Measurements from ENCODE around the gene MFRP.

DNA sequence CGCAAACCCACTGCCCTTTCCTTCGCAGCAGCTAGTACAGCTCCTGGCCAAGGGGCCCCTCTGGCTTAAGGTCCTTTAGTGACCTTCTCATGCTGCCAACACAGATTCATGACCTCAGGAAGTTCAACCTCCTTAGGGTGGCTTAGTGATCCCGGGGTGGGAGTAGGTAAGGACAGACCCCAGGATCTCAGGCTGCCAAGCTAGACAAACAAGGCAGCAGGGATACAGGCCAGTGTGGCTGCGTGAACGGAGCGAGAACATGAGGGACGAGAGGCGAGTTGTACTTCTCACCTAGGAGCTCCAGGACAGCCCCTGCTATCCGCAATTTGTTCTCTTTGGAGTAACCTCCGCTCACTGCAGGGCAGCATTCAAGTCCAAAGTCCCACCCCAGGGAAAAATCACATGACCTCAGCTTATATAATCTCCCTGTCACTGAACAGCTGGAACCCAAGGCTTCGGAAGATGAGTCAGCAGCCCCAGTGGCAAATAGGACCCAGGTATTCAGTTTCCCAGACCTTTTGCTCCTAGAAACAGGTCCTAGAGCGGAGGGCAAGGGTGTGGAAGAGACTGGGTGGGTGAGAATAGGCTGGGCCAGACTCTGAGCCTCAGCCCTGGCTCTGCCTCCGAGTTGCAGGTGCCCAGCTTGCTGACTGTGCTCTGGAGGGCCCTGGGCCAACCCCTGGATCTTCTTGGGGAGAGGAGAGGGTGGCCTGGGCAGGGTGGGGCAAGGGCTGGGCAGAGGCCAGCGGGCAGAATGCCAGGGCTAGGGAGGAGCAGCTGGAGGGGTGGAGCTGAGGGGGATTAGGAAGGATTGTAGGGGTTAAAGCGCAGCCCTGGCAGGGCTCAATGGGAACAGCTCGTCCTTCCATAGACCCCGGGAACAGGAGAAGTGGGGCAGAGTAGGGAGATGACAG, 21.9 kb upstream of the MFRP start:
- TF ChIP-seq CTCF (IDR thresholded peaks at IDR 0.05) (no peak), POLR2A (IDR thresholded peaks at IDR 0.05) (no peak)

Data from esophagus squamous epithelium (tissue), 4 donors.